Measurements from ENCODE around the gene SENP2. TPM values are rescaled to one million over a fixed set of nuclear protein-coding genes. Genes with fewer than 3 reads are reported as not detected.
A peak's percentile ranks its signal among the peaks of the same experiment; 100 is the strongest.

The SENP2 gene
- total and polyA plus RNA-seq, 10 of the 15 experiments (the other 5 are each of a cell fraction or from before 2014, with no cell fraction given): 9.0 to 42.7 (median 25.1) TPM

GRCh38 chr3:185677146-185677829, 91.2 kb downstream of the SENP2 start:
- intact Hi-C loops (cut with micrococcal nuclease; ENCODE audit: unreplicated experiment): loop anchor here (1.0 kb wide), 1 partner anchor 91 kb away; no protein-coding TSS in a partner anchor

More at GRCh38 chr3:185677146-185677829, 91.2 kb downstream of the SENP2 start:
- no peaks in the 10 kb centered on the region for H3K79me2 ChIP-seq (ENCODE audit: control insufficient read depth, insufficient read depth, low read length)
- H3K9ac ChIP-seq (ENCODE audit: control insufficient read depth, insufficient read depth, low read length): no peak overlapping the region
- 100% methylated on average over 1 of the region's 1 CpG for WGBS (ENCODE audit: insufficient coverage, insufficient replicate concordance, low lambda C conversion rate, missing lambda C conversion rate)
- DNase-seq (ENCODE audit: low read depth, low spot score) (no peak), ATAC-seq (peak; percentile 82), FAIRE-seq (peak; percentile 92)
- BruUV-seq (replicated peaks): no TSS peak
- H2AFZ ChIP-seq (ENCODE audit: control insufficient read depth, low read depth, low read length): no peak overlapping the region
- POLR2A ChIA-PET: no interaction called here
- CTCF ChIA-PET: interaction anchor here (0.7 to 2.9 kb wide), 13 partner anchors 9 to 266 kb away, joined by 3 to 64 read pairs (median 4); no protein-coding TSS in a partner anchor
- no peak overlapping the region for H3K4me2 ChIP-seq (ENCODE audit: control insufficient read depth, insufficient read depth)
- no peaks in the 10 kb centered on the region; a peak in 3 of 4 replicates for H3K27me3 ChIP-seq (replicated peaks in 1 of 2; ENCODE audit: control insufficient read depth in 2 of 2, insufficient read depth in 2 of 2, low read length in 1 of 2)
- SMC1A ChIA-PET (ENCODE audit: uncharacterized antibody, unreplicated experiment): interaction anchor here (0.6 to 2.5 kb wide), 8 partner anchors 9 to 1080 kb away, joined by 3 to 22 read pairs (median 6); no protein-coding TSS in a partner anchor
- H3K4me3 ChIP-seq: no peak overlapping the region
- TF ChIP-seq CHD1 (IDR thresholded peaks at IDR 0.05; ENCODE audit: low read depth, low read length) (no peak), RAD21 (IDR thresholded peaks at IDR 0.05; ENCODE audit: insufficient read depth, low read depth, low read length) (peak; percentile 73), BHLHE40 (IDR thresholded peaks at IDR 0.05; ENCODE audit: borderline replicate concordance in 1 of 2, low read depth in 2 of 2, low read length in 1 of 2) (no peak), TCF7 (IDR thresholded peaks at IDR 0.05; ENCODE audit: borderline replicate concordance) (no peak), SMC3 (IDR thresholded peaks at IDR 0.05; ENCODE audit: borderline replicate concordance, low read length) (peak; percentile 63; the same call in 1 of the 2 replicates), GATAD2B (conservative IDR thresholded peaks at IDR 0.05; ENCODE audit: low read depth) (no peak), CTCF (IDR thresholded peaks at IDR 0.05 in 2 of 3, conservative IDR thresholded peaks at IDR 0.05 in 1 of 3; ENCODE audit: control insufficient read depth in 2 of 3, extremely low read depth in 1 of 3, insufficient read depth in 1 of 3, low read depth in 3 of 3, low read length in 3 of 3) (peak; percentile 51 to 72 (median 68))
- no peak overlapping the region for H3K27ac ChIP-seq (ENCODE audit: control insufficient read depth, insufficient read depth)
- H3K36me3 ChIP-seq (ENCODE audit: control insufficient read depth in 2 of 2, insufficient read depth in 2 of 2, low read length in 1 of 2): no peaks in the 10 kb centered on the region
- no peaks in the 10 kb centered on the region for H3K4me1 ChIP-seq (ENCODE audit: control insufficient read depth, insufficient read depth, low read length)
- RAD21 ChIA-PET (ENCODE audit: unreplicated experiment): interaction anchor here (1.0 to 4.0 kb wide), 4 partner anchors 17 to 940 kb away, joined by 3 to 29 read pairs (median 5); no protein-coding TSS in a partner anchor
- H3K9me3 ChIP-seq (replicated peaks; ENCODE audit: control insufficient read depth, insufficient read depth, low read length): no peaks in the 10 kb centered on the region
- no peaks in the 10 kb centered on the region for H4K20me1 ChIP-seq (ENCODE audit: control insufficient read depth, insufficient read depth)
- in situ Hi-C loops (cut with MboI): loop anchor here (5.0 kb wide), 1 partner anchor 90 kb away; no protein-coding TSS in a partner anchor

Measured in GM12878 (cell line).